Endodermal cell (in vitro differentiated cells): Measurements from ENCODE around the gene ARL3. TPM values are rescaled to one million over a fixed set of nuclear protein-coding genes. Genes with fewer than 3 reads are reported as not detected.

ENCODE experiments used
- DNase-seq: peaks from one replicate; pipeline ENCODE4 v3.0.0-alpha.2; 2017
- H3K27ac ChIP-seq: 2 replicates; pipeline ENCODE4 v1.5.1; 2013; ENCODE audit warnings: mild to moderate bottlenecking, low read depth, low read length, moderate library complexity
- H3K27me3 ChIP-seq: 2 replicates; pipeline ENCODE4 v1.6.1; 2013; ENCODE audit warnings: mild to moderate bottlenecking, low read length, moderate library complexity; ENCODE audit not compliant: insufficient read depth, control insufficient read depth, poor library complexity, severe bottlenecking
- H3K36me3 ChIP-seq: 2 replicates; pipeline ENCODE4 v1.7.0; 2013; ENCODE audit warnings: mild to moderate bottlenecking, low read length, moderate library complexity; ENCODE audit not compliant: control insufficient read depth, insufficient read depth
- H3K4me1 ChIP-seq: one replicate; pipeline ENCODE4 v1.7.0; 2013; ENCODE audit warnings: low read length; ENCODE audit not compliant: control insufficient read depth, insufficient read depth
- H3K4me3 ChIP-seq: 2 replicates; pipeline ENCODE4 v1.5.1; 2013; ENCODE audit warnings: mild to moderate bottlenecking, low read length, moderate library complexity
- H3K9ac ChIP-seq: 2 replicates; pipeline ENCODE4 v1.6.1; 2013; ENCODE audit warnings: mild to moderate bottlenecking, low read length, moderate library complexity; ENCODE audit not compliant: poor library complexity, severe bottlenecking; ENCODE audit errors: extremely low read depth
- H3K9me3 ChIP-seq: 2 replicates; pipeline ENCODE4 v1.6.1; 2013; ENCODE audit warnings: mild to moderate bottlenecking, low read length, moderate library complexity; ENCODE audit not compliant: control insufficient read depth
- H3K27ac Mint-ChIP-seq: 2 replicates; pipeline ENCODE4 v1.8.0; 2020; ENCODE audit warnings: mixed read lengths
- H3K27me3 Mint-ChIP-seq: 2 replicates; pipeline ENCODE4 v1.8.0; 2021; ENCODE audit warnings: mild to moderate bottlenecking, mixed read lengths; ENCODE audit not compliant: insufficient read depth
- H3K36me3 Mint-ChIP-seq: 2 replicates; pipeline ENCODE4 v1.8.0; 2020; ENCODE audit warnings: low read depth, mixed read lengths
- H3K4me1 Mint-ChIP-seq: 2 replicates; pipeline ENCODE4 v1.8.0; 2020; ENCODE audit warnings: mixed read lengths
- H3K4me3 Mint-ChIP-seq: 2 replicates; pipeline ENCODE4 v1.8.0; 2020; ENCODE audit warnings: mild to moderate bottlenecking, moderate library complexity, mixed read lengths
- H3K9me3 Mint-ChIP-seq: 2 replicates; pipeline ENCODE4 v1.8.0; 2020; ENCODE audit warnings: mild to moderate bottlenecking, mixed read lengths
- CTCF ChIP-seq: fragments of 200-600 bp; sonication (generic); conservative IDR thresholded peaks from 2 replicates; pipeline ENCODE4 v1.5.0; 2021; ENCODE audit warnings: antibody characterized with exemption, mild to moderate bottlenecking
- WGBS, 2 experiments: methylation state at CpG; one replicate each; pipeline versions ENCODE4 v1.1.5 to v1.1.7; 2013; ENCODE audit warnings: missing lambda C conversion rate in 2 of 2, mixed read lengths in 1 of 2; ENCODE audit not compliant: insufficient coverage in 1 of 2, insufficient read length in 1 of 2; 5-methylcytosine and 5-hydroxymethylcytosine counted together
- total RNA-seq, 2 donors: library from RNA; stranded (reverse); fragmentation: NEBNext Ultra II Directional in 1 of 2; extraction: Animal tissue kit (Norgen Biotek cat#: 25700) in 1 of 2; gene quantifications; 2 replicates in 1 of 2; 3 replicates in 1 of 2; pipeline ENCODE4 v1.2.1, GENCODE V29; 2021

ARL3 gene
- total RNA-seq, 2 donors from 2014 or later, result 20.3 to 25.6 TPM

DNA sequence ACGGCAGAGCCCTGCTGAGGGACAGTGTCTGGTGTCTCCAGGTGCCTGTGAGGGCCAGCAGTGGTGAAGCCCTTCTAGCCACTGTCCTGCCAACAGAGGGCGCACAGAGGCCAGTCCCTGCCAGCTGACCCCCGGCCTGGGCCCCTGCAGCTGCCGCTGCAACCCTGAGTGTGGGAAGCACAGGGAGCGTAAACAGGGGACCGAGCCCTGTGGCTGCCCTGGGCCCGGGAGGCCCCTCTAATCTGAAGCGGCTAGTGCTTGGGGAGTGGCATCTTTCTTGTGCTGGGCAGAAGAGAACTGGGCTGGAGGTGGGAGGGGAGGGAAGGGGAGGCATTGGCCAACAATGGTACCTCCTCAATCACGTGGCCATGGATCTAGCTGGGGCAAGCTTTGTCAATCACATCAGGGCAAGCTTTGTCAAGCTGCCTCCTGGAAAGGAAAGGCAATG lies 35.3 kb downstream of the ARL3 start:
- no peak overlapping the region for H3K4me3 ChIP-seq

DNA sequence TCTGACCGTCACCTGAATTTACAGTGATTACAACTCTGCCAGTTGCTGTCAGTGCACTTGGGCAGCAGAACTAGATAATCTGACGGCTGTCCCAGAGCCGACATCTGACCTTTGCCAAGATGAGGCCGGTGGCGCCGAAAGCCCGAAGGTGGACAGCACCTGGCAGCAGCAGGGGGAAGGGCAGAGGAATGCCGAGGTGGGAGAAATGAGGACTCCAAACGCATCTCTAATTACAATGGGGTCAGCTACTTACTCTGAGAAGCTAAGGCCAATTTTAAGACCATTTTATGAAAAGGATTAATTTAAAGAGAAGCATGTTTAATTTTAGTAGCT lies 36.2 kb downstream of the ARL3 start:
- H3K9me3 Mint-ChIP-seq, result no peaks in the 10 kb centered on the region
- H3K27ac ChIP-seq, result no peak overlapping the region
- H3K4me1 ChIP-seq, result peaks cover 19% of the 10 kb centered on the region
- no peak overlapping the region for H3K9ac ChIP-seq
- WGBS, 2 experiments, result 85 to 87% methylated on average over 4 to 9 of the region's 9 CpGs
- no peak for TF ChIP-seq CTCF
- H3K27me3 Mint-ChIP-seq, result no peaks in the 10 kb centered on the region
- H3K4me1 Mint-ChIP-seq, result peaks cover 58% of the 10 kb centered on the region
- H3K27me3 ChIP-seq, result no peaks in the 10 kb centered on the region
- H3K36me3 Mint-ChIP-seq, result peaks cover 32% of the 10 kb centered on the region
- H3K4me3 ChIP-seq, result no peak overlapping the region
- DNase-seq, result peak; percentile 44
- H3K4me3 Mint-ChIP-seq, result no peak overlapping the region
- peaks cover 6% of the 10 kb centered on the region for H3K9me3 ChIP-seq
- no peak overlapping the region for H3K27ac Mint-ChIP-seq
- peaks cover 18% of the 10 kb centered on the region for H3K36me3 ChIP-seq

More for the DNA sequence above, 35.3 kb downstream of the ARL3 start:
- H3K9me3 Mint-ChIP-seq, result no peaks in the 10 kb centered on the region
- no peaks in the 10 kb centered on the region for H3K27me3 Mint-ChIP-seq
- H3K27ac Mint-ChIP-seq, result peak overlapping the region; percentile 91
- Histone ChIP-seq H3K9ac (no peak overlapping the region), H3K27me3 (no peaks in the 10 kb centered on the region), H3K36me3 (peaks cover 19% of the 10 kb centered on the region), H3K4me1 (peaks cover 19% of the 10 kb centered on the region), H3K9me3 (peaks cover 6% of the 10 kb centered on the region), H3K27ac (peak overlapping the region; percentile 83)
- H3K4me1 Mint-ChIP-seq, result peaks cover 52% of the 10 kb centered on the region
- DNase-seq, result peak; percentile 97
- H3K36me3 Mint-ChIP-seq, result peaks cover 40% of the 10 kb centered on the region
- peak overlapping the region; percentile 45 for H3K4me3 Mint-ChIP-seq
- 0 to 20% methylated on average over 1 to 9 of the region's 9 CpGs for WGBS, 2 experiments
- peak; percentile 94 for TF ChIP-seq CTCF

GRCh38 chr10:102677331-102678067 lies 36.7 kb downstream of the ARL3 start:
- Mint-ChIP-seq H3K36me3 (peaks cover 28% of the 10 kb centered on the region), H3K9me3 (no peaks in the 10 kb centered on the region), H3K27me3 (no peaks in the 10 kb centered on the region), H3K27ac (peak overlapping the region; percentile 35), H3K4me1 (peaks cover 58% of the 10 kb centered on the region), H3K4me3 (no peak overlapping the region)
- TF ChIP-seq CTCF, result no peak
- no peak for DNase-seq
- 89 to 92% methylated on average over 7 to 9 of the region's 9 CpGs for WGBS, 2 experiments
- Histone ChIP-seq H3K36me3 (peaks cover 13% of the 10 kb centered on the region), H3K4me1 (peaks cover 19% of the 10 kb centered on the region), H3K9me3 (peaks cover 6% of the 10 kb centered on the region), H3K4me3 (no peak overlapping the region), H3K27me3 (no peaks in the 10 kb centered on the region), H3K27ac (no peak overlapping the region), H3K9ac (no peak overlapping the region)
